ENCODE measurements around the gene PCSK2. TPM values are rescaled to one million over a fixed set of nuclear protein-coding genes. Genes with fewer than 3 reads are reported as not detected.

PCSK2 gene
- total RNA-seq, 1 donor from 2014 or later = 28.7 TPM

GRCh38 chr20:17295151-17295726, 68.4 kb downstream of the PCSK2 start:
- H3K36me3 Mint-ChIP-seq (ENCODE audit: unreplicated experiment) = no peaks in the 10 kb centered on the region
- no peak overlapping the region for H3K4me3 Mint-ChIP-seq (ENCODE audit: unreplicated experiment)
- peaks cover 3% of the 10 kb centered on the region for H3K27me3 Mint-ChIP-seq (ENCODE audit: unreplicated experiment)
- DNase-seq = no peak
- H3K27ac Mint-ChIP-seq (ENCODE audit: unreplicated experiment) = no peak overlapping the region
- peaks cover 3% of the 10 kb centered on the region for H3K9me3 Mint-ChIP-seq (ENCODE audit: unreplicated experiment)
- H3K4me1 Mint-ChIP-seq (ENCODE audit: low read depth, unreplicated experiment) = peaks cover 8% of the 10 kb centered on the region
- TF ChIP-seq, protein P1, sequence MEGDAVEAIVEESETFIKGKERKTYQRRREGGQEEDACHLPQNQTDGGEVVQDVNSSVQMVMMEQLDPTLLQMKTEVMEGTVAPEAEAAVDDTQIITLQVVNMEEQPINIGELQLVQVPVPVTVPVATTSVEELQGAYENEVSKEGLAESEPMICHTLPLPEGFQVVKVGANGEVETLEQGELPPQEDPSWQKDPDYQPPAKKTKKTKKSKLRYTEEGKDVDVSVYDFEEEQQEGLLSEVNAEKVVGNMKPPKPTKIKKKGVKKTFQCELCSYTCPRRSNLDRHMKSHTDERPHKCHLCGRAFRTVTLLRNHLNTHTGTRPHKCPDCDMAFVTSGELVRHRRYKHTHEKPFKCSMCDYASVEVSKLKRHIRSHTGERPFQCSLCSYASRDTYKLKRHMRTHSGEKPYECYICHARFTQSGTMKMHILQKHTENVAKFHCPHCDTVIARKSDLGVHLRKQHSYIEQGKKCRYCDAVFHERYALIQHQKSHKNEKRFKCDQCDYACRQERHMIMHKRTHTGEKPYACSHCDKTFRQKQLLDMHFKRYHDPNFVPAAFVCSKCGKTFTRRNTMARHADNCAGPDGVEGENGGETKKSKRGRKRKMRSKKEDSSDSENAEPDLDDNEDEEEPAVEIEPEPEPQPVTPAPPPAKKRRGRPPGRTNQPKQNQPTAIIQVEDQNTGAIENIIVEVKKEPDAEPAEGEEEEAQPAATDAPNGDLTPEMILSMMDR (IDR thresholded peaks at IDR 0.05; ENCODE audit: partially characterized antibody, unreplicated experiment) = no peak

DNA sequence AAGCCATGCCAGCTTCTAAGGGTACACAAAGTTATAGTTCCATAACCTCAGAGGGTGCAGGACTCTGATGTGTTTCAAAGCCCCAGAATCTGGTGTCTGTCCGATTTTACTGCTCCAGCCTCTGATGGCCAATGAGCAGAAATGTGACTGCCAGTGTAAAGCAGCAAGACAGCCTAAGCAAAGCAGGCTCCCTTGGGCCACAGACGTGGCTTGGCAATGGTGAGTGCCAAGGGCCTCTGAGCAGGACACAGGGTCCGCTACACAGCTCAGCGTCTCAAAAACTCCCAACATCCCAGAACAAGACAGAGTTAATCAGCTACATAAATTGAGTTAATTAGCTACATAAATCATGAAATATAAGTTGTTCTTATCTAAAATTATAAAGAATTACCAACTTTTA, 69.2 kb downstream of the PCSK2 start:
- Mint-ChIP-seq H3K4me1 (ENCODE audit: low read depth, unreplicated experiment) (peaks cover 10% of the 10 kb centered on the region), H3K27ac (ENCODE audit: unreplicated experiment) (no peak overlapping the region), H3K36me3 (ENCODE audit: unreplicated experiment) (no peaks in the 10 kb centered on the region), H3K27me3 (ENCODE audit: unreplicated experiment) (peaks cover 6% of the 10 kb centered on the region), H3K4me3 (ENCODE audit: unreplicated experiment) (no peak overlapping the region), H3K9me3 (ENCODE audit: unreplicated experiment) (peaks cover 3% of the 10 kb centered on the region)
- no peak for DNase-seq
- TF ChIP-seq, protein P1 (IDR thresholded peaks at IDR 0.05; ENCODE audit: partially characterized antibody, unreplicated experiment) = no peak

DNA sequence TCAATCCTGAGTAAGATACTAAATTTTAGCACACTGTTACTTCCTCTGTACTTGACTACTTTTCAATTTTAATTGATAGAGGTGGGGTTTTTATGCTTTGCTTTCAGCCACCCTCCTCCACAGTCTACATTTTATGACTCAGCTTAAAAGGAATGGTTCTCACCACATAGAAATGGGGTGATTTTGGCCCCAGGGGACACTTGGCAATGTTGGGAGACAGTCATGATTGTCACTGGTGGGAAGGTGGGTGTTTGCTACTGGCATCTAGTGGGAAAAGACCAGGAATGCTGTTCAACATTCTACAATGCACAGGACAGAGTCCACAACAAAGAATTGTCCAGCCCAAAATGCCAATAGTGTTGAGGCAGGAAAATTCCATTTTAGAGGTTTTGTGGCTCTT, 71.3 kb downstream of the PCSK2 start:
- Mint-ChIP-seq H3K27ac (ENCODE audit: unreplicated experiment) (no peak overlapping the region), H3K4me1 (ENCODE audit: low read depth, unreplicated experiment) (peaks cover 10% of the 10 kb centered on the region), H3K27me3 (ENCODE audit: unreplicated experiment) (peaks cover 6% of the 10 kb centered on the region), H3K4me3 (ENCODE audit: unreplicated experiment) (no peak overlapping the region), H3K9me3 (ENCODE audit: unreplicated experiment) (peaks cover 5% of the 10 kb centered on the region), H3K36me3 (ENCODE audit: unreplicated experiment) (peaks cover 6% of the 10 kb centered on the region)
- TF ChIP-seq, protein P1 (IDR thresholded peaks at IDR 0.05; ENCODE audit: partially characterized antibody, unreplicated experiment) = no peak
- no peak for DNase-seq

DNA sequence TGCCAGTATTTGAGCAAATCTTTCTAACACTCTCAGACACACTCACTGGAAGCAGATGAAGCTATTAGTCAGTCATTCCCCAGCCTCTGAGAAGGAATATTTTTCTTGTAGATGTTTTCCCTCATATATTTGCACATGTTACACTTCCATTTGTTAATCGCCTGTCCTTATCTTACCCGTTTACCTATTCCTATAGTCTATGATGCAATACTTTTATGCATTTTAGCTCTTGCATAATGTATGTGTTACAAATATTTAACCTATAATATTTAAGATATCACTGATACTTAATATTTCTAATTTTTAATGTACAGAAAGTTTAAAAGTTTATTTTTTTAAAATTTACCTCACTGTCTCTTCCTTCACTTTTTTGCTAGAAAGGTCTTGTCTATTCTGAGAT, 71.9 kb downstream of the PCSK2 start:
- H3K36me3 Mint-ChIP-seq (ENCODE audit: unreplicated experiment) = peaks cover 6% of the 10 kb centered on the region
- no peak for DNase-seq
- no peak overlapping the region for H3K27ac Mint-ChIP-seq (ENCODE audit: unreplicated experiment)
- H3K27me3 Mint-ChIP-seq (ENCODE audit: unreplicated experiment) = peaks cover 6% of the 10 kb centered on the region
- H3K9me3 Mint-ChIP-seq (ENCODE audit: unreplicated experiment) = peaks cover 5% of the 10 kb centered on the region
- H3K4me1 Mint-ChIP-seq (ENCODE audit: low read depth, unreplicated experiment) = peaks cover 10% of the 10 kb centered on the region
- TF ChIP-seq, protein P1 (IDR thresholded peaks at IDR 0.05; ENCODE audit: partially characterized antibody, unreplicated experiment) = no peak
- H3K4me3 Mint-ChIP-seq (ENCODE audit: unreplicated experiment) = no peak overlapping the region

- Mint-ChIP-seq H3K27ac (ENCODE audit: unreplicated experiment) (no peak overlapping the region), H3K4me1 (ENCODE audit: low read depth, unreplicated experiment) (peaks cover 10% of the 10 kb centered on the region), H3K4me3 (ENCODE audit: unreplicated experiment) (no peak overlapping the region), H3K27me3 (ENCODE audit: unreplicated experiment) (peaks cover 6% of the 10 kb centered on the region), H3K9me3 (ENCODE audit: unreplicated experiment) (peaks cover 5% of the 10 kb centered on the region), H3K36me3 (ENCODE audit: unreplicated experiment) (peaks cover 6% of the 10 kb centered on the region)
- TF ChIP-seq, protein P1 (IDR thresholded peaks at IDR 0.05; ENCODE audit: partially characterized antibody, unreplicated experiment) = no peak
- DNase-seq = peak; percentile 64
Measured at GRCh38 chr20:17300113-17300512, 73.3 kb downstream of the PCSK2 start.

Measured in glutamatergic neuron (in vitro differentiated cells).